Vagina (tissue), 2 donors: ENCODE measurements around the gene NSUN2. TPM values are rescaled to one million over a fixed set of nuclear protein-coding genes. Genes with fewer than 3 reads are reported as not detected.
A peak's percentile ranks its signal among the peaks of the same experiment; 100 is the strongest.

ENCODE experiments used
- DNase-seq, 2 donors: peaks; one replicate each; pipeline ENCODE4 v3.0.0-alpha.2; 2017; ENCODE audit errors: extremely low spot score in 2 of 2
- H3K27ac ChIP-seq: fragments of 200-600 bp; sonication (generic); one replicate; pipeline ENCODE4 v1.5.1; 2019
- H3K27me3 ChIP-seq: fragments of 200-600 bp; sonication (generic); one replicate; pipeline ENCODE4 v1.5.1; 2019
- H3K36me3 ChIP-seq, 2 donors: fragments of 200-600 bp; sonication (generic); one replicate each; pipeline ENCODE4 v1.5.1; 2017 to 2019
- H3K4me1 ChIP-seq: fragments of 200-600 bp; sonication (generic); one replicate; pipeline ENCODE4 v1.5.1; 2019
- H3K4me3 ChIP-seq, 2 donors: fragments of 200-600 bp; sonication (generic); 1 replicate in 1 of 2; 2 replicates in 1 of 2; pipeline ENCODE4 v1.5.1; 2016 to 2019
- H3K9me3 ChIP-seq: fragments of 200-600 bp; sonication (generic); one replicate; pipeline ENCODE4 v1.5.1; 2019
- CTCF ChIP-seq, 3 experiments: fragments of 450-650 bp in 2 of 3; fragments of 200-600 bp in 1 of 3; sonication (generic) in 1 of 3; IDR thresholded peaks; one replicate each; pipeline ENCODE4 v1.5.1; 2017 to 2019; ENCODE audit warnings: antibody characterized with exemption in 3 of 3, mild to moderate bottlenecking in 2 of 3, moderate library complexity in 2 of 3
- POLR2A ChIP-seq, 2 donors: fragments of 450-650 bp; IDR thresholded peaks; one replicate each; pipeline ENCODE4 v1.6.1; 2017; ENCODE audit warnings: antibody characterized with exemption in 2 of 2, mild to moderate bottlenecking in 2 of 2, moderate library complexity in 2 of 2
- POLR2AphosphoS5 ChIP-seq, 2 donors: sonication (generic); formaldehyde crosslinking; IDR thresholded peaks; one replicate each; pipeline ENCODE4 v1.9.0; 2017; ENCODE audit warnings: antibody characterized with exemption in 2 of 2, mild to moderate bottlenecking in 2 of 2, low read depth in 1 of 2; ENCODE audit not compliant: insufficient read depth in 1 of 2
- intact Hi-C: fragments of 100-400 bp; cut with DNase I; formaldehyde crosslinking; loops from one replicate; pipeline ENCODE4 v1.15.1; 2023
- total RNA-seq: library from RNA; depleted of rRNA; stranded (reverse); fragments of >200 nt; gene quantifications from one replicate; pipeline ENCODE4 v1.2.3, GENCODE V29; 2016

Gene NSUN2
- total RNA-seq, 1 donor from 2014 or later, result 43.2 TPM

DNA sequence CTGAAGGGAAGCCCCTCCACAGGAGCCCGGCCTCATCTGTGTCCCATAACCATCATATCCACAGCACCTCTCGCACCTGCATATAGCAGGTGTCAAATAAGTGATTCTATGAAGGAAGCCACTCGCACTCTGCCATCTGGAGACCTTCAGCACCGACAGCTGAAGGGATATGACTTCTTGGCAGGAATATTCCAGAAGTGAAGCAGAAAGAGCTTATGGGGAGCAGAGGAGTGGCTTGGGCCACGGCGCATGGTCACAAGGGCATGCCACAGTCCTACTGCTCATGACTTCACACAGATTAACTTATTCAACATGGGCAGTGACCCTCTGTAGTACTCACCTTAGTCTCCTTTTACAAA lies 80.9 kb downstream of the NSUN2 start:
- no peak for TF ChIP-seq POLR2AphosphoS5 (IDR thresholded peaks at IDR 0.05; ENCODE audit: insufficient read depth in 1 of 2, low read depth in 1 of 2)
- no peak for TF ChIP-seq CTCF (IDR thresholded peaks at IDR 0.05)
- TF ChIP-seq POLR2A (IDR thresholded peaks at IDR 0.05), result no peak
- no peaks in the 10 kb centered on the region for H3K27me3 ChIP-seq
- H3K27ac ChIP-seq, result no peak overlapping the region
- no peaks in the 10 kb centered on the region for H3K9me3 ChIP-seq
- intact Hi-C loops, result no loop called here
- DNase-seq, result peak in 1 of 2 donors; percentile 54
- H3K36me3 ChIP-seq, result no peaks in the 10 kb centered on the region
- H3K4me1 ChIP-seq, result no peaks in the 10 kb centered on the region
- H3K4me3 ChIP-seq, result no peak overlapping the region

- no peaks in the 10 kb centered on the region for H3K36me3 ChIP-seq
- H3K4me3 ChIP-seq, result no peak overlapping the region
- intact Hi-C loops, result no loop called here
- H3K27ac ChIP-seq, result no peak overlapping the region
- DNase-seq, result peak in 1 of 2 donors; percentile 58
- no peak for TF ChIP-seq POLR2A (IDR thresholded peaks at IDR 0.05)
- TF ChIP-seq POLR2AphosphoS5 (IDR thresholded peaks at IDR 0.05; ENCODE audit: insufficient read depth in 1 of 2, low read depth in 1 of 2), result no peak
- no peak for TF ChIP-seq CTCF (IDR thresholded peaks at IDR 0.05)
- H3K27me3 ChIP-seq, result no peaks in the 10 kb centered on the region
- H3K4me1 ChIP-seq, result no peaks in the 10 kb centered on the region
- no peaks in the 10 kb centered on the region for H3K9me3 ChIP-seq
Observed at GRCh38 chr5:6551287-6551954, 81.4 kb downstream of the NSUN2 start.

GRCh38 chr5:6550628-6551027 lies 82.2 kb downstream of the NSUN2 start:
- Histone ChIP-seq H3K4me3 (no peak overlapping the region), H3K27me3 (no peaks in the 10 kb centered on the region), H3K36me3 (no peaks in the 10 kb centered on the region), H3K9me3 (no peaks in the 10 kb centered on the region), H3K4me1 (no peaks in the 10 kb centered on the region), H3K27ac (no peak overlapping the region)
- no peak for TF ChIP-seq CTCF (IDR thresholded peaks at IDR 0.05)
- TF ChIP-seq POLR2AphosphoS5 (IDR thresholded peaks at IDR 0.05; ENCODE audit: insufficient read depth in 1 of 2, low read depth in 1 of 2), result no peak
- TF ChIP-seq POLR2A (IDR thresholded peaks at IDR 0.05), result no peak
- peak in 1 of 2 donors; percentile 60 for DNase-seq
- intact Hi-C loops, result no loop called here

Other genes starting within 250 kb of the NSUN2 start
- 2.5 TPM for gene UBE2QL1, start 184.2 kb downstream of the NSUN2 start, total RNA-seq
- 45.4 TPM for gene SRD5A1, start 396 bp upstream of the NSUN2 start, total RNA-seq
- 38.1 TPM for gene TENT4A, start 80.4 kb upstream of the NSUN2 start, total RNA-seq